Right renal pelvis (tissue), 4 donors: ENCODE results near the gene GPC6. TPM values are rescaled to one million over a fixed set of nuclear protein-coding genes. Genes with fewer than 3 reads are reported as not detected.

Experiments used
- DNase-seq, 4 donors: peaks; one replicate each; pipeline ENCODE4 v3.0.0-alpha.2; 2013; ENCODE audit warnings: low read depth in 4 of 4, low spot score in 3 of 4, missing footprints in 1 of 4
- polyA plus RNA-seq, 4 donors: library from polyadenylated mRNA; unstranded; fragments of 120-200 nt; gene quantifications; one replicate each; pipeline ENCODE4 v1.2.1, GENCODE V29; 2013; ENCODE audit not compliant: insufficient read length in 4 of 4

The GPC6 gene
- polyA plus RNA-seq, 4 donors: 64.7 to 74.0 (median 65.9) TPM

- no peak for DNase-seq
These were observed 943.0 kb downstream of the GPC6 start for GRCh38 chr13:94169454-94170144.

GRCh38 chr13:94170145-94170571 lies 943.6 kb downstream of the GPC6 start:
- DNase-seq: no peak

DNA sequence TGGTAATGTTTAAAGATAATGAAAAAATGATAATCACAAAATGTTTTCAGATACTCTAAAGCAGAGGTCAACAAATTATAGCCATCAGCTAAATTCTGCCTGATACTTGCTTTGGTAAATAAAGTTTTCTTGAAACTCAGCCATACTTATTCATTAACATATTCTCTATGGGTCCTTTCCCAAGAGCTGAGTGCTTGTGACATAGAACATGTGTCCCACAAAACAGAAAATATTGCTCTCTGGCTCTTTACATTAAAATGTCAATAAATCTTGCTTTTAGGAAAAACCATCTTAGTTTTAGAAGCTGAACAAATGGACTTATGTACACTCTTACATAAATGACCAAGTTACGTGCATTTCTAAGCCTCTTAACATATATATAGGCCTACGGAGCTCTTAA lies 945.8 kb downstream of the GPC6 start:
- no peak for DNase-seq

- no peak for DNase-seq
These were observed 946.8 kb downstream of the GPC6 start for GRCh38 chr13:94173312-94173854.

DNA sequence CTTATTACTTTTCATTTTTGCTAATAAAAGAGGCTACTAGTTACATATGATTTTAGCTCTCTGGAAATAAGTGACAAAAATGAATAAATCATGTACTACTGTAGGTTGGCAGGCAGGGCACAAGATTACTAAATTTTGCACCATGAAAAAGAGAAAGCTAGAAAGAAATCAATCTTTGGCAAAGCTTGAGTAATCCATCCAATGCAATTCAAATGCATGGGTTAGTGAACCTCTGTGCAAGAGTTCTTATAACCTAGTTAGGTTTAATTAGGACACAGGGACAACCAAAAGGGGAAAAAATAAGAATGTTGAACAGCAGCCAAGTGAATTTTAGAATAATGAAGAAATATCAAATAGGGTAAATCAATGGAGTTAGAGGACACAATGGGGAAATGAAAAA lies 947.4 kb downstream of the GPC6 start:
- DNase-seq: no peak

DNA sequence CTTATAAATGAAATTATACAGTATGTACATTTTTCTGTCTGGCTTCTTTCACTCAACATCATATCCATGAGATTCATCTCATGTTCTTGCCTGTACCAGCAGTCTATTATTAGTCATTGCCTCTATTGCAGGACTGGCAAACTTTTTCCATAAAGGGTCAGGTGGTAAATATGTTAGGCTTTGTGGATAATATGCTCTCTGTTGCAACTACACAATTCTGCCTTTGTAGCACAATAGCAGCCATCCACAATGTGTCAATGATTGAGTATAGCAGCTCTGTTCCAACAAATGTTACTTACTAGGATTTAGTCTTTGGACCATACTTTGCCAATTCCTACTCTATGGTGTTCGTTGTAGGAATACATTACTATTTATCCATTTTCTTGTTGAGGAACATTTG lies 948.5 kb downstream of the GPC6 start:
- DNase-seq: no peak

DNA sequence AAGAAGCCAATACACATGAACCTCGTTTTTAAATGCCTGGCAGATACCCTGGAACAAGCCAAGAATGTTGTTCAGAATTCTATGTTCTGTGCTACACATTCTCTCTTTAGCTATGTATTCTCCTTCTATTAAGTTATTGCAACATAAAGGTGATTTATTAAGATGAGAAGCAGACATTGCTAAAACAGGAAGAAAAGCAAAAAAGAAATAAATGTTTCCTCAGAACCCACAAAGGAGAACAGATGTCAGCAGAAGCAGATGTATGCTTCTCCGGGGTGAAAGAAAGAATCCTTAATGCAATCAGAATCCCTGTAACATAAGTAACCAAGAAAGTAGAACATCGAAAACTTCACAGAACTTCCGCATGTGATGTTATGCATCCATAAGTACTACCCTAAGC lies 950.0 kb downstream of the GPC6 start:
- no peak for DNase-seq

- DNase-seq: no peak
These were observed 950.4 kb downstream of the GPC6 start for GRCh38 chr13:94177041-94177440.

GRCh38 chr13:94178625-94179244 lies 952.1 kb downstream of the GPC6 start:
- no peak for DNase-seq

DNA sequence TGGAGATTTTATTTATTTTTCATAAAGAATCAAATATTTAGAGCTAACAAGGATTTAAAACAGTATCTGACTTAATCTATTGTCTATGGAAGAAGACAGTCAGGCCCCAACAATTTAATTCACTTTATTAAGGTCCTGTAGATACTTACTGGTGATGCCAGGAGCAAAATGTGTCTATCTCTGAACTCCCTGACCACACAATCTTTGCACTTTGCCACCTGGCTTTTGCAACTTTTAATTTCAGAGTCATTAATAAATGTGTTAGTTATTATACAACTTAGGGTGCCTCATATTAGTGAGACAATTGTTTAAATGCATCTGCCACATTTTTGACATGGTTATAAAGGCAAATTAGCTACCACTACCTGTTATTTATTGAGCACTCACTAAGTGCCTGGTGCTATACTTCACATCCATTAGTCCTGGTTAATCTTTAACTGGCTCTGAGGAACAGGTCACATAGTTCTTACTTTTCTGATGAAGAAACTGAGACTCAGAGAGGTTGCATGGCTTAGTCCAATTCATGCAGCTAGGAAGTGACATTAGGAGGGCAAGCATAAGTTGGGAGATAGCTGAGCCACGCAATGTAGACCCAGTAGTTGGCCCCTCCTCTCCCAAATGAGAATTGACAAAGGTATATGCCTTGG lies 955.0 kb downstream of the GPC6 start:
- no peak for DNase-seq

DNA sequence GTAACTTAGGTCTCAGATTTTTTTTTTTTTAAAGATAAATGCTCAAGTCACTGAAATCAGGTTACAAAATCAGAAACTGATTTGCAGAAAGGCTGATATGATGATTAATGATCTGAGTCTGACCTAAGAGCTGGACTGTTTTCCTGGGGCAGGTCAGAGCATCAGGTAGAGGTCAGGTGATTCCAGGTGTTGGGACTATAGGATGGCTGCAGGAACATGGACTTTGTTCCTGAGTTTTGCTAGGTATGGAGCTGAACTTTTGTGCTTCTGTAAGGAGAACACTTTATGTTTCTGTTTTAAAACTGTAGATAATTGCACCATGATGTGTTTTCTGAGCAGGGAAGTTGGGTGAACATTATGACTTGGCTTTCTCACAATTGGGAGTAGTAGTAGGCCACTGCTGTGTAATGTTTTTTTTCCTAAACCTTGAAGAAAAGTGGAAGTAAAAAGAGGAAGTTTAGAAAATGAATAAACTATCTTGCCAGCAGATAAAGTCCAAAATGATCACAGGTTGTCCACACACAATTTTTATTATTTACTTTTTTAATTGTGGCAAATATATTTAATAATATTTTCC lies 955.7 kb downstream of the GPC6 start:
- DNase-seq: no peak

GRCh38 chr13:94186470-94186869 lies 959.9 kb downstream of the GPC6 start:
- no peak for DNase-seq

DNA sequence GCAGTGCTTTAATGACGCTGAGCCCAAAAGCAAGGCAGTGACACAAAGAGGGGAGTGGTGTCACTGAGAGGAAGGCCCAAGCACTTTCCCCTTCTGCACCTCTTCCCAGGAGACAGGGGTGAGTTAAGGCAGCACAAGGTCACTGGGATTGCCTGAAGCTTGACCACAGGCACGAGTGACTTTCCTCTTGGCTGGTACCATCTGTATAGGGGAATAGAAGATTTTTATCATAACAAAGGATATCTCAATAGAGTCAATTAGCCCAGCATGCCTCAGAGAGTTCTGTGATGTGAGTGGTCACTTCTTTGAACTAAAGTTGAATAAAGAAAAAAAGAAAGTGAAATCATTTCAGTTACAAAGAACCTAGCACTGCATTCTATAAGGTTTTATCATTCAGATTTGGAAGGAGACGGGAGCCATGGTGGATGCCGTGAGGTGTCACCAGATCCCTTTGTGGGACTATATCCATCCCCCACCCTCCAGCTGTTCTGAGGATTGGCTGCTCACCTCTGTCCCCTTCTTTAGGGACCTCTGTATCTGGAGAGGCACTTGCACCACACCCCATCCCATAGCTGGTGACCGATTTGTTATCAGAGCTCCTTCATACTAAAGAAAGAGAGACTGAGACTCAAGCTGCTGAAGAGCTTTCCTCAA lies 961.7 kb downstream of the GPC6 start:
- DNase-seq: no peak

DNA sequence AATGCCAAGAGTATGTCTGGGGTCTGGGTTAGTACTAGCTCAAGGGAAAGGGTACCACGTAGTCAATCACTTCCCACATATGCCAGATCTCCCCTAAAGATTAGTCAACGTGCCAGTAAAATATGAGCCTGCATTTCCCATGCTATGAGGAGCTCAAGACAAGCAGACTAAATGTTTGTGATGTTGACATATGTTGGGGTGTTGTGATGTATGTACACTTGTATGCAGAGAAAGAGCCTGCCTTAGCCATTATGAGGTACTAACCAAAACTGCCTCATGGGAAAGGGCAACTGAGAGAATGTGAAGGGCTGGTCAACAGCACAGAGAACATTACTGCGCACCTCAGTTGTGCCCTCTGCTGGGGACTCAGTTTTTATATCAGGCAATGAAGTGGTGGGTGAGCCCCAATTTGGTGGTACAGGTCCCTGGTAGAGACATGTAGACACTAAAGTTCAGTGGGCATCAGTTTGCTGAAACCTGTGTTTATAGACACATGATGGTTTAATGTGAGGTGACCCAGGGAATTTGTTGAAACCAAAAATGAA lies 965.9 kb downstream of the GPC6 start:
- no peak for DNase-seq

DNA sequence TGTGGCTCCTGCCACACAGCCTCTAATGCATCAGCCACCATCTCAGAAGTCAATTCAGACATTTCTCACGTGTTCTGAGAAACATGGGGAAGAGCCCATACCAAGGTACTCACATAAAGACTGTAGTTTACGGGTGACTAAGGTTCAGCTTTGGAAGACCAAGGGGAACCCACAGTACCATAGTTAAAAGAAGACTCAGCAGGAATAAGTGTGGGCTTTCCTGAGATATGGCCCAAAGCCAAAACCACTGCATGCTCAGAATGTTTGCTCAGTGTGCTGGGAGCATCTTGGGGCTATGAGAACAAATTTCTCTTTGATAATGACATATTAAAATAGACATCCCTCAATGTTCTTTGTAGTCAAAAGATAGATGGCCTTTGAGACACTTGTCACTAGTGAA lies 969.1 kb downstream of the GPC6 start:
- DNase-seq: no peak

- DNase-seq: no peak
These were observed 969.8 kb downstream of the GPC6 start for GRCh38 chr13:94196413-94196812.

DNA sequence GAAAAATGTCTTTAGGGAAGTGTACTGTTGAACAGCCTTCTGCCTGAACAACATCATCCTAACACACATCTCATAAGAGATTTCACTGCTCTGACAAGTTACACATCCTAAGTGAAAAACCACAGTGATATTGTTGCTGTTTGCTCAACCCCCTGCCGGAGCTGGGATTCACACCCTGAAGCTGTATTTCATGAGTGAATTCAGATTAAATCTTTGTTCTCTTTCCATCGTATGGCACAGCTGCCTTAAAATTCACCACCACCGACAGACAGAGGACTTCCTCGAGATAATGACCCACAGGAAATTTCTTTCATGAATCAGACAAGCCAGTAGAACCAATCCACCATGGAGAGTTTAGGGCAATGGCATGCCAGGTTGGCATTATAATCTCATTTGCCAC lies 972.1 kb downstream of the GPC6 start:
- DNase-seq: no peak

DNA sequence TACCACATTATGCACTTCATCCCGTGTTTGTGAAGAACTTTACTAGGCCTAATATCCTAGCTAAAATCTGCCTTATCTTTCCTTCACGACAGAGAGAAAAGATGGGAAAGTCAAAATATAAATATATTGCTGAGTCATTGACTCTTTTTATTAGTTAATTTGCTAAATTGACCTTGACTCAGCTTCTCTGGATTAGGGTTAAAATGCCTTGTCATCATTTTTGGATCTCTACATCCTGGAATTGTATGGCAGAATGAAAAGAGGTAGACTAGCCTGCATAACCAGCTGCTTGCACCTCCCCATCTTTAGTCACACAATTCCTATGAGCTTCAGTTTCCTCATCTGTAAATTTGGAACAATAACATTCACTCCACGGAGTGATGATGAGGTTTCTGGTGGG lies 972.5 kb downstream of the GPC6 start:
- DNase-seq: no peak

GRCh38 chr13:94201022-94201421 lies 974.4 kb downstream of the GPC6 start:
- no peak for DNase-seq

- no peak for DNase-seq
These were observed 977.6 kb downstream of the GPC6 start for GRCh38 chr13:94204163-94204562.

GRCh38 chr13:94204946-94205345 lies 978.3 kb downstream of the GPC6 start:
- DNase-seq: no peak
